HEK293T (cell line): Measurements from ENCODE around the gene CPA2.

Experiments
- ARNT ChIP-seq: fragments of 450-650 bp; IDR thresholded peaks from 2 replicates; pipeline ENCODE4 v1.6.1; 2017; ENCODE audit warnings: mild to moderate bottlenecking
- BHLHE40 ChIP-seq: fragments of 450-650 bp; IDR thresholded peaks from 2 replicates; pipeline ENCODE4 v1.6.1; 2016; ENCODE audit warnings: mild to moderate bottlenecking, moderate library complexity, borderline replicate concordance
- ELF4 ChIP-seq: fragments of 450-650 bp; IDR thresholded peaks from 2 replicates; pipeline ENCODE4 v1.6.1; 2017; ENCODE audit warnings: antibody characterized with exemption
- FOXM1 ChIP-seq: fragments of 450-650 bp; IDR thresholded peaks from 2 replicates; pipeline ENCODE4 v1.6.1; 2017; ENCODE audit warnings: mild to moderate bottlenecking, borderline replicate concordance
- LEF1 ChIP-seq: fragments of 450-650 bp; IDR thresholded peaks from 2 replicates; pipeline ENCODE4 v1.6.1; 2017; ENCODE audit warnings: mild to moderate bottlenecking, borderline replicate concordance
- NFRKB ChIP-seq: fragments of 450-650 bp; IDR thresholded peaks from 2 replicates; pipeline ENCODE4 v1.6.1; 2016; ENCODE audit warnings: mild to moderate bottlenecking, moderate library complexity
- SP1 ChIP-seq: fragments of 450-650 bp; IDR thresholded peaks from 2 replicates; pipeline ENCODE4 v1.6.1; 2017
- SUZ12 ChIP-seq: fragments of 450-650 bp; IDR thresholded peaks from 2 replicates; pipeline ENCODE4 v1.6.1; 2016; ENCODE audit warnings: mild to moderate bottlenecking
- ZNF384 ChIP-seq: fragments of 450-650 bp; IDR thresholded peaks from 2 replicates; pipeline ENCODE4 v1.6.1; 2016
- TF ChIP-seq, protein P1 (sequence below): fragments of 450-650 bp; IDR thresholded peaks from 2 replicates; pipeline ENCODE4 v1.6.1; 2016

DNA sequence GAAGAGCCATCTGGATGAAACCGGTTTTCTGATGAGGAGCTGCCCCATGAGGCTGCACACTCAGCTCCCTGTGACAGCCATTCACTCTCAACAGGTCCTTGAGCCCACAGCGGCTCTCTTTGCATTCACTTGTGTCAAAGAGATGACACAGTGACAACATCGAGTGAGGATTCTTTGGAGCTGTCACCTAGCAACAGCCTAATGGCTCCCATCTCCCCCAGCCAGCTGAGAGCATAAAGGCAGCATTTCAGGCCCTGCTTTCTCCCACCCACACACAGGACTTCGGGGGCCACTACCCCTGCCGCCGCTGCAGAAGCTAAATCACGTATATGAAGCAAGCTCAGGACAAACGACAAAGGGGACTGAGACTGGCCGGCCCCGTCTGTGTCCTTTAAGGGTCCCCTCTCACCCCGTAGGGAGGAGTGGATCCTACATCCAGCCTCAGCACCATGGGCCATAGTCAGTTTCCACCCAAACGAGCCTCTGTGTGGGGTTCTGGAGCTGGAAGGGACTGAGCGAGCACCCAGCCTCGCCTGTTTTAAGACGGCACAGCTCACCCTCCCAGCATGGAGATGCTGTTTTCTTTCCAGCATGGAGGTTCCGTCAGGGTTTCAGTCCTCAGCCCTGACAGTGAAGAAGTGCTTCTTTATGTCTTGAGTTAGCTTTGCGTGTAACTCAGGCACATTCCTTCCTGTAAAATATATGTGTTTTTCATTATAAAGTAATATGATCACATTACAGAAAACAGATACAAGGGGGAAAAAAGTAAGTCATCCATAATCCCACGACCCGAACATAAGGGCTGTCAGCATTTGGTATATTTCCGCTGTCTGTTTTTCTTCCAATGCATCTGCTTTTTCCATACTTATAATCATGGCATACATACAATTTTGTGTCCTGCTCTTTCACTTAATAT is 31.2 kb downstream of the CPA2 start:
- TF ChIP-seq, protein P1, sequence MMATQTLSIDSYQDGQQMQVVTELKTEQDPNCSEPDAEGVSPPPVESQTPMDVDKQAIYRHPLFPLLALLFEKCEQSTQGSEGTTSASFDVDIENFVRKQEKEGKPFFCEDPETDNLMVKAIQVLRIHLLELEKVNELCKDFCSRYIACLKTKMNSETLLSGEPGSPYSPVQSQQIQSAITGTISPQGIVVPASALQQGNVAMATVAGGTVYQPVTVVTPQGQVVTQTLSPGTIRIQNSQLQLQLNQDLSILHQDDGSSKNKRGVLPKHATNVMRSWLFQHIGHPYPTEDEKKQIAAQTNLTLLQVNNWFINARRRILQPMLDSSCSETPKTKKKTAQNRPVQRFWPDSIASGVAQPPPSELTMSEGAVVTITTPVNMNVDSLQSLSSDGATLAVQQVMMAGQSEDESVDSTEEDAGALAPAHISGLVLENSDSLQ, result no peak
- TF ChIP-seq ARNT, result no peak
- TF ChIP-seq SP1, result no peak
- no peak for TF ChIP-seq ZNF384
- no peak for TF ChIP-seq BHLHE40
- TF ChIP-seq LEF1, result no peak
- no peak for TF ChIP-seq FOXM1
- no peak for TF ChIP-seq SUZ12
- no peak for TF ChIP-seq NFRKB
- TF ChIP-seq ELF4, result no peak
